ENCODE data around the gene TRIP13. TPM values are rescaled to one million over a fixed set of nuclear protein-coding genes. Genes with fewer than 3 reads are reported as not detected.
"Not testable (repeated sequence)": the region's sequence is repeated elsewhere in the genome, so short reads cannot be mapped to it uniquely, and the experiment has no call there.

The TRIP13 gene
- total RNA-seq, 1 donor from 2014 or later, result 8.4 TPM

DNA sequence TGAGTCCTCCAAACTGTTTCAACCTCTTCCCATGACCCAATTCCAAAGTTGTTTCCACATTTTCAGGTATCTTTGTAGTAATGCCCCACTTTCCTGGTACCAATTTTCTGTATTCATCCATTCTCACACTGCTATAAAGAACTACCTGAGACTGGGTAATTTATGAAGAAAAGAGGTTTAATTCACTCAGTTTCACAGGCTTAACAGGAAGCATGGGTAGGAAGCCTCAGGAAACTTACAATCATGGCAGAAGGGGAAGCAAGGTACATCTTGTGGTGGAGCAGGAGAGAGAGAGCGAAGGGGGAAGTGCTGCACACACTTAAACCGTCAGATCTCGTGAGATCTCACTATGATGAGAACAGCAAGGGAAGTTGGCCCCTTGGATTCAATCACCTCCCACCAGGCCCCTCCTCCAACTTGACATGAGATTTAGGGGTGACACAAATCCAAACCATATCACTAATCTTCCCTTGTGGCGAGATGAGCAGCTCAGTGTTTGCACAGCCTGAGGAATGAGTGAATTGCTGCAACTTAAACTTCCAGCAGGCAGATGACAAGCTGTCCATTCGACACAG, 42.9 kb downstream of the TRIP13 start:
- peaks cover 5% of the 10 kb centered on the region for H3K4me1 Mint-ChIP-seq (ENCODE audit: unreplicated experiment)
- no peak for DNase-seq (ENCODE audit: low spot score)
- no peak overlapping the region for H3K4me3 Mint-ChIP-seq (ENCODE audit: unreplicated experiment)
- peaks cover 5% of the 10 kb centered on the region for H3K9me3 Mint-ChIP-seq (ENCODE audit: unreplicated experiment)
- no peaks in the 10 kb centered on the region for H3K36me3 Mint-ChIP-seq (ENCODE audit: low read depth, unreplicated experiment)
- peaks cover 4% of the 10 kb centered on the region for H3K27me3 Mint-ChIP-seq (ENCODE audit: unreplicated experiment)
- no peak overlapping the region for H3K27ac Mint-ChIP-seq (ENCODE audit: unreplicated experiment)
- TF ChIP-seq, protein P1, sequence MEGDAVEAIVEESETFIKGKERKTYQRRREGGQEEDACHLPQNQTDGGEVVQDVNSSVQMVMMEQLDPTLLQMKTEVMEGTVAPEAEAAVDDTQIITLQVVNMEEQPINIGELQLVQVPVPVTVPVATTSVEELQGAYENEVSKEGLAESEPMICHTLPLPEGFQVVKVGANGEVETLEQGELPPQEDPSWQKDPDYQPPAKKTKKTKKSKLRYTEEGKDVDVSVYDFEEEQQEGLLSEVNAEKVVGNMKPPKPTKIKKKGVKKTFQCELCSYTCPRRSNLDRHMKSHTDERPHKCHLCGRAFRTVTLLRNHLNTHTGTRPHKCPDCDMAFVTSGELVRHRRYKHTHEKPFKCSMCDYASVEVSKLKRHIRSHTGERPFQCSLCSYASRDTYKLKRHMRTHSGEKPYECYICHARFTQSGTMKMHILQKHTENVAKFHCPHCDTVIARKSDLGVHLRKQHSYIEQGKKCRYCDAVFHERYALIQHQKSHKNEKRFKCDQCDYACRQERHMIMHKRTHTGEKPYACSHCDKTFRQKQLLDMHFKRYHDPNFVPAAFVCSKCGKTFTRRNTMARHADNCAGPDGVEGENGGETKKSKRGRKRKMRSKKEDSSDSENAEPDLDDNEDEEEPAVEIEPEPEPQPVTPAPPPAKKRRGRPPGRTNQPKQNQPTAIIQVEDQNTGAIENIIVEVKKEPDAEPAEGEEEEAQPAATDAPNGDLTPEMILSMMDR (IDR thresholded peaks at IDR 0.05; ENCODE audit: unreplicated experiment), result no peak

DNA sequence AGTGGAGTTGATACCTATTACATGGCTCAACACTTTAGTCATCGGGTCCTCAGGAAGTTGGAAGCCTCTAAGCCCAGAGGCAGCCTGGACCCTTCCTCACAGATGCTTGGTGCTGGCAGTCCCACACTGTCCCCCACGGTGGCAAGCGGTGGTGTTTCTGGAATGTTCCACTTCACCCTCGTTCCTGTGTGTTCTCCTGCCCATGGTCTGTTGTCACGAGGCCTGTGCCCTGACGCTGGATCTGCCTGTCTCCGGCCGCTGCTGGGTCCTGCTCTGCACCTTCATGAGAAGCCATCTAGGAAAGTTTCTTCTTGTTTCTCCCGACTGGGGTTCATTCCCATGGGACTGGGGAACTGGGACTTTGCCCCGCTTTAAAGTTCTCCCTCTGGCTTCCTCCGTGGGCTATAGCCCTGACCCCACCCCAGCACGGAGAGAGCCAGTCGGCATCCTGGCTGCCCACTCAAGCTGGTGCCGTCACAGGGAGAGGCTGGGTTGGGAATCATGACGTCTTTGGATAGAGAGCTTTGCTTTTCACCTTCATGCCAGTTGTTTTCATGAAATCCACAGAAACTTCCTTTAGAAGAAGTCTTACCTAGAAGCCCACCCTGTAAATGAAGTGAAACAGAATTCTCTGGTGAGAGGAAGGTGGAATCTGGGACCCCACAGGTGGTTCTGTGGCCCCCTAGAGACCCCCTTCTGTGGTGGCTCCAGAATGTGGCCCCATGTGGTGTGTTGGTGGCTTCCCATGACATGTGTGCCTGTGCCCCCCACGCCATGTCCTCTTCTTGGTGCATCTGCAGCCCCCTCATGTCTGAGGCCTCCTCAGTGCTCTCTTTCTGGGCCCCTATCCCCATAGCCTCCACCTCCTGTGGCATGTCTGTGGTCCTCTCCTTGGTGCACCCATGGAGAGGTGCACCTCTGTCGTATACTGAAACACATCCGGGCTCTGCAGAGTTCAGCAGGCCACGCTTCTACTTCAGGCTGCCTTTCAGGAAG, 43.8 kb downstream of the TRIP13 start:
- no peaks in the 10 kb centered on the region for H3K36me3 Mint-ChIP-seq (ENCODE audit: low read depth, unreplicated experiment)
- no peak for DNase-seq (ENCODE audit: low spot score)
- H3K27me3 Mint-ChIP-seq (ENCODE audit: unreplicated experiment), result peaks cover 3% of the 10 kb centered on the region
- no peak overlapping the region for H3K27ac Mint-ChIP-seq (ENCODE audit: unreplicated experiment)
- H3K4me1 Mint-ChIP-seq (ENCODE audit: unreplicated experiment), result peaks cover 5% of the 10 kb centered on the region
- TF ChIP-seq, protein P1 (IDR thresholded peaks at IDR 0.05; ENCODE audit: unreplicated experiment), result no peak
- H3K9me3 Mint-ChIP-seq (ENCODE audit: unreplicated experiment), result peaks cover 5% of the 10 kb centered on the region
- H3K4me3 Mint-ChIP-seq (ENCODE audit: unreplicated experiment), result no peak overlapping the region

DNA sequence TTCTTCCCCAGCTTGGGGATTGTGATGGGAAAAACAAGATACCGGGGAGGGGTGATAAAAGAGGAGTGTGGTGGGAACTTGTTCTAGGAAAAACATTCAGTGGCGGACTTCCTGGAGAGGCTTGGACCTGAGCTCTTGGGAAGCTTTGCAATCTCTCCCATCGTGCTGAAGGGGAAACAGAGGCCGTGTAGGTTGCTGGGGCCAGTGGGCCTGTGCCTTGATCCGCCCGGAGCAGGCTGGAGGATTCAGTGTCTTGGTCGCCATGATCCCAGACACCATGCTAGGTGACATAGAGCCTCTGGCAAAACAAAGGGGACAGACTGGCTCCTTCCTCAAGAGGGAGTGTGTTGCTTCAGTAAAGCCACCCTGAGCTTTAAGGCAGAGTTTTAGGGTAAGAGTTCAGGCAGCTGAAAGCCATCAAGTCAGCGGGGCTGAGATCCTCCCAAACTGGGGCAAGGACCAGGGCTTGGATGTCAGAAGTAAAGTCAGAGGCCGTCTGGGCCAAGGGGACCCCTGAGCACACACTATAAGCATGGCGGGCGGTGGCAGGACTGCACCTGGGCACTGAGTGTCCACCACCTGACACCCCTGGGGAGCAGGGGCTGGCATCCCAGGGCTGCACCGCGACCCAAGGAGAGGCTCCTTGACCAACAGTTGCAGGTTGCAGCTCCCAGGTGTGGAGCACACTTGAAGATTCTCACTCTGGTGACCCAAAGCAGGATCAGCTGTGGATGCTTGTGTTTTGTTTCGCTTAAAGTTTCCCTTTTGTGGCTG, 44.7 kb downstream of the TRIP13 start:
- Mint-ChIP-seq H3K4me1 (ENCODE audit: unreplicated experiment) (peaks cover 5% of the 10 kb centered on the region), H3K27ac (ENCODE audit: unreplicated experiment) (no peak overlapping the region), H3K36me3 (ENCODE audit: low read depth, unreplicated experiment) (no peaks in the 10 kb centered on the region), H3K27me3 (ENCODE audit: unreplicated experiment) (peaks cover 3% of the 10 kb centered on the region), H3K4me3 (ENCODE audit: unreplicated experiment) (no peak overlapping the region), H3K9me3 (ENCODE audit: unreplicated experiment) (peaks cover 5% of the 10 kb centered on the region)
- TF ChIP-seq, protein P1 (IDR thresholded peaks at IDR 0.05; ENCODE audit: unreplicated experiment), result no peak
- no peak for DNase-seq (ENCODE audit: low spot score)

DNA sequence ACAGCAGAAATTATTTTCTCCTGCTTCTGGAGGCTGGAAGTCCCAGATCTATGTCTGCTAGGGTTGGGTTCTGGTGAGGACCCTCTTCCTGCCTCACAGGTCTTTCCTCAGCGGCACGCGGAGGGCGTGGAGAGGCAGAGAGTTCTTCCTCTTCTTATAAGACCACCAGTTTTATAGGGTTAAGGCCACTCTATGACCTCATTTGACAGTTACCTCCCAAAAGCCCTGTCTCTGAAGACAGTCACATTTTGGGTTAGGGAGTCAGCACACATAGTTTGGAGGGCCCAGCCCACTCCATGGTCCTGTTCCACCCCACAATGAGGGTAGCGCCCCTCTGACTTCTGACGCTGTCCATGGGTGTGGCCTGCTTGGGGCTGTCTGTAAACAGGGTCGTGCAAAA, 46.7 kb downstream of the TRIP13 start:
- H3K9me3 Mint-ChIP-seq (ENCODE audit: unreplicated experiment), result no peaks in the 10 kb centered on the region
- no peak for DNase-seq (ENCODE audit: low spot score)

DNA sequence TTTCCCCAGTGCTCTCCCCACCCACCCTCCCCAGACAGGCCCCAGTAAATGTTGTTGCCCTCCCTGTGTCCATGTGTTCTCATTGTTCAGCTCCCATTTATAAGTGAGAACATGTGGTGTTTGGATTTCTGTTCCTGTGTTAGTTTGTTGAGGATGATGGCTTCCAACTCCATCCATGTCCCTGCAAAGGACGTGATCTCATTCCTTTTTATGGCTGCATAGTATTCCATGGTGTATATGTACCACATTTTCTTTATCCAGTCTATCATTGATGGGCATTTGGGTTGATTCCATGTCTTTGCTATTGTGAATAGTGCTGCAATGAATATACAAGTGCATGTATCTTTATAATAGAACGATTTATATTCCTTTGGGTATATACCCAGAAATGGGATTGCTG, 48.1 kb downstream of the TRIP13 start:
- not testable (repeated sequence) for H3K36me3 Mint-ChIP-seq (ENCODE audit: low read depth, unreplicated experiment); H3K4me3 Mint-ChIP-seq (ENCODE audit: unreplicated experiment); H3K27ac Mint-ChIP-seq (ENCODE audit: unreplicated experiment); H3K27me3 Mint-ChIP-seq (ENCODE audit: unreplicated experiment); DNase-seq (ENCODE audit: low spot score); H3K9me3 Mint-ChIP-seq (ENCODE audit: unreplicated experiment)
- H3K4me1 Mint-ChIP-seq (ENCODE audit: unreplicated experiment), result peaks cover 12% of the 10 kb centered on the region

More for the DNA sequence above, 46.7 kb downstream of the TRIP13 start:
- Mint-ChIP-seq H3K4me1 (ENCODE audit: unreplicated experiment) (peaks cover 10% of the 10 kb centered on the region), H3K36me3 (ENCODE audit: low read depth, unreplicated experiment) (no peaks in the 10 kb centered on the region), H3K27ac (ENCODE audit: unreplicated experiment) (no peak overlapping the region), H3K4me3 (ENCODE audit: unreplicated experiment) (no peak overlapping the region), H3K27me3 (ENCODE audit: unreplicated experiment) (peaks cover 3% of the 10 kb centered on the region)
- TF ChIP-seq, protein P1 (IDR thresholded peaks at IDR 0.05; ENCODE audit: unreplicated experiment), result no peak
